ENCODE results near the gene RAB6B. TPM values are rescaled to one million over a fixed set of nuclear protein-coding genes. Genes with fewer than 3 reads are reported as not detected.

The RAB6B gene
- polyA plus RNA-seq, 2 of the 4 experiments (the other 2 are of a cell fraction): 2.4 to 2.5 TPM

DNA sequence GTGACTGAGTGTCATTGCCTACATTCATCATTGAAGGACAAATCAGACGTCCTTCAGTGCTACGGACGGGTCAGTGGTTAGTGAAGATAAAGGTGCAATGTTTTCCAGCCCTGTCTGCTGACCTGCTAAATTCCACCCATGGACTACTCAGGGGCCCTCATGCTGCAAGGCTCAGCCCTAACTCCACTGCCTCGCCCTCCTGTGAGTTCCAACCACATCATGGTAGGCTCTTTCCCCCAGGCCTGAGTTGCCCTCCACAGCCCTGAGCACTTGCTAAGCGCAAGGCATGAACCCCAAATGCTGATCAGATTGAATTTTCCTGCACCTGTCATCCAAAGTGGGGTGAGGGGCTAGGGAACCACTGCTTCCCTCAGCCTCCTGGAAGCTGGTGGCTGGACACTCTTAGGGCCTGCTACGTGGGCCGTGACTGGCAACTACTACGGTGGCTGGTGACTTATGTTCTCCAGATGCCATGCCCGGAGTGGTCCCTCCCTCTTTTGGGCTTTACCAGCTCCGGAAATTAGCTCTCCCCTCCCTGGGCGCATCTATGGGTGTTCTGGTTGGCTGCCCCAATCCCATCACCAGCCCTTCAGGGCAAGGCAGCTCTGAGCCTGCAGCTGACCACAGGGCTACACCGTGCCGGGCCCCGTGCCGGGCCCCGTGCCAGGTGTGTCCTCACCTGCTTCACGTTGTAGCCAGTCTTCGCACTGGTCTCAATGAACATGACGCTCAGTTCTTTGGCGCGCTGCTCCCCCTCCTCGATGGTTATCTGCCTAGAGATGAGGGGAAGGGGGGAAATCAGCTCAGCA, 58.0 kb downstream of the RAB6B start (continued):
- TF ChIP-seq HOXA7 (CRISPR knock-in tag; IDR thresholded peaks at IDR 0.05) (no peak), JUN (IDR thresholded peaks at IDR 0.05) (no peak), RARB (CRISPR knock-in tag; IDR thresholded peaks at IDR 0.05) (no peak)
- TF ChIP-seq, protein P1, sequence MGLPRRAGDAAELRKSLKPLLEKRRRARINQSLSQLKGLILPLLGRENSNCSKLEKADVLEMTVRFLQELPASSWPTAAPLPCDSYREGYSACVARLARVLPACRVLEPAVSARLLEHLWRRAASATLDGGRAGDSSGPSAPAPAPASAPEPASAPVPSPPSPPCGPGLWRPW (IDR thresholded peaks at IDR 0.05): no peak

DNA sequence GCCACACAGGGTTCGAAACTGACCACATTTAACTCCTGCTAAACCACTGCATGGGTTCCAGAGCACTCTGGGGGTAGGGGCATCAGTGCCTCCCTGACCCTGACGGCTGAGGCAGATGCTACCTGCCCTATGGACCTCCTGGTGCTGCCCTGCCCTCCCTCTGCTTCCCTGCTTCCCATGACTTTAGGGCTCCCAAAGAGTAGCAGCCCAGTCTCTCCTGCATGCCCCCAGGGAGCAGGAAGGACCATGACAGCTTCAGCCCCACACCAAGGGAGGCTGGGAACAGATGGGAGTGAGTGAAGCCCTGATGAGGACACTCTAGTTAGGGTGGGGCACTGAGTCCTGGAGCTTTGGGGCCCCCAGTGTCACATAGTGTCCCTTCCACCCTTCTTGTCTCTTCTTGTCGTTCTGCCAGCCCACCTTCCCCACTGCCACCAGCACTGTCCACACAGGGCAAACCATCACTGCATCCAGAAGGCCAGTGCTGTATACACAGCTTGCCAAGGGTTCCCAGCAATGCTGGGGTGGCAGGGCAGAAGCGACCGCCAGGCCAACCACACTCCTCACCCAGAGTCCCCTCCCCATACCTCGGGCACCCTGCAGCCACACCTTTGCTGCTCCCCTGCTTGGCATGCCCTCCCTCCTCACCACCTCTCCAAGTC, 59.1 kb downstream of the RAB6B start:
- no peak overlapping the region for H3K27ac ChIP-seq
- H3K9me3 ChIP-seq: no peaks in the 10 kb centered on the region
- 32% methylated on average over 5 of the region's 6 CpGs for WGBS (ENCODE audit: missing lambda C conversion rate)
- ChIA-PET CTCF (no interaction called here), POLR2A (no interaction called here)
- ATAC-seq: no peak
- TF ChIP-seq CHD4 (IDR thresholded peaks at IDR 0.05; ENCODE audit: borderline replicate concordance) (no peak), EHMT2 (IDR thresholded peaks at IDR 0.05; ENCODE audit: low read depth) (no peak), RCOR1 (IDR thresholded peaks at IDR 0.05; ENCODE audit: low read depth, low read length) (no peak), POLR2A (IDR thresholded peaks at IDR 0.05; ENCODE audit: low read length) (no peak), SMC3 (IDR thresholded peaks at IDR 0.05) (no peak)
- TF ChIP-seq, protein P2, sequence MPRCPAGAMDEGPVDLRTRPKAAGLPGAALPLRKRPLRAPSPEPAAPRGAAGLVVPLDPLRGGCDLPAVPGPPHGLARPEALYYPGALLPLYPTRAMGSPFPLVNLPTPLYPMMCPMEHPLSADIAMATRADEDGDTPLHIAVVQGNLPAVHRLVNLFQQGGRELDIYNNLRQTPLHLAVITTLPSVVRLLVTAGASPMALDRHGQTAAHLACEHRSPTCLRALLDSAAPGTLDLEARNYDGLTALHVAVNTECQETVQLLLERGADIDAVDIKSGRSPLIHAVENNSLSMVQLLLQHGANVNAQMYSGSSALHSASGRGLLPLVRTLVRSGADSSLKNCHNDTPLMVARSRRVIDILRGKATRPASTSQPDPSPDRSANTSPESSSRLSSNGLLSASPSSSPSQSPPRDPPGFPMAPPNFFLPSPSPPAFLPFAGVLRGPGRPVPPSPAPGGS (IDR thresholded peaks at IDR 0.05): no peak
- TF ChIP-seq, protein P3, sequence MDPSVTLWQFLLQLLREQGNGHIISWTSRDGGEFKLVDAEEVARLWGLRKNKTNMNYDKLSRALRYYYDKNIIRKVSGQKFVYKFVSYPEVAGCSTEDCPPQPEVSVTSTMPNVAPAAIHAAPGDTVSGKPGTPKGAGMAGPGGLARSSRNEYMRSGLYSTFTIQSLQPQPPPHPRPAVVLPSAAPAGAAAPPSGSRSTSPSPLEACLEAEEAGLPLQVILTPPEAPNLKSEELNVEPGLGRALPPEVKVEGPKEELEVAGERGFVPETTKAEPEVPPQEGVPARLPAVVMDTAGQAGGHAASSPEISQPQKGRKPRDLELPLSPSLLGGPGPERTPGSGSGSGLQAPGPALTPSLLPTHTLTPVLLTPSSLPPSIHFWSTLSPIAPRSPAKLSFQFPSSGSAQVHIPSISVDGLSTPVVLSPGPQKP (IDR thresholded peaks at IDR 0.05; ENCODE audit: low read depth, low read length): no peak
- TF ChIP-seq, protein P1 (IDR thresholded peaks at IDR 0.05): no peak
- TF ChIP-seq, protein P4, sequence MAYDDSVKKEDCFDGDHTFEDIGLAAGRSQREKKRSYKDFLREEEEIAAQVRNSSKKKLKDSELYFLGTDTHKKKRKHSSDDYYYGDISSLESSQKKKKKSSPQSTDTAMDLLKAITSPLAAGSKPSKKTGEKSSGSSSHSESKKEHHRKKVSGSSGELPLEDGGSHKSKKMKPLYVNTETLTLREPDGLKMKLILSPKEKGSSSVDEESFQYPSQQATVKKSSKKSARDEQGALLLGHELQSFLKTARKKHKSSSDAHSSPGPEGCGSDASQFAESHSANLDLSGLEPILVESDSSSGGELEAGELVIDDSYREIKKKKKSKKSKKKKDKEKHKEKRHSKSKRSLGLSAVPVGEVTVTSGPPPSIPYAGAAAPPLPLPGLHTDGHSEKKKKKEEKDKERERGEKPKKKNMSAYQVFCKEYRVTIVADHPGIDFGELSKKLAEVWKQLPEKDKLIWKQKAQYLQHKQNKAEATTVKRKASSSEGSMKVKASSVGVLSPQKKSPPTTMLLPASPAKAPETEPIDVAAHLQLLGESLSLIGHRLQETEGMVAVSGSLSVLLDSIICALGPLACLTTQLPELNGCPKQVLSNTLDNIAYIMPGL (CRISPR knock-in tag; IDR thresholded peaks at IDR 0.05; ENCODE audit: borderline replicate concordance): no peak
- TF ChIP-seq, protein P5, sequence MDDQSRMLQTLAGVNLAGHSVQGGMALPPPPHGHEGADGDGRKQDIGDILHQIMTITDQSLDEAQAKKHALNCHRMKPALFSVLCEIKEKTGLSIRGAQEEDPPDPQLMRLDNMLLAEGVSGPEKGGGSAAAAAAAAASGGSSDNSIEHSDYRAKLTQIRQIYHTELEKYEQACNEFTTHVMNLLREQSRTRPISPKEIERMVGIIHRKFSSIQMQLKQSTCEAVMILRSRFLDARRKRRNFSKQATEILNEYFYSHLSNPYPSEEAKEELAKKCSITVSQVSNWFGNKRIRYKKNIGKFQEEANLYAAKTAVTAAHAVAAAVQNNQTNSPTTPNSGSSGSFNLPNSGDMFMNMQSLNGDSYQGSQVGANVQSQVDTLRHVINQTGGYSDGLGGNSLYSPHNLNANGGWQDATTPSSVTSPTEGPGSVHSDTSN (IDR thresholded peaks at IDR 0.05): no peak
- DNase-seq (ENCODE audit: low read depth in 1 of 2, low spot score in 1 of 2): no peak
- H3K4me3 ChIP-seq: no peak overlapping the region
- H3K4me2 ChIP-seq: no peak overlapping the region
- no peak for FAIRE-seq
- H3K4me1 ChIP-seq: no peaks in the 10 kb centered on the region

DNA sequence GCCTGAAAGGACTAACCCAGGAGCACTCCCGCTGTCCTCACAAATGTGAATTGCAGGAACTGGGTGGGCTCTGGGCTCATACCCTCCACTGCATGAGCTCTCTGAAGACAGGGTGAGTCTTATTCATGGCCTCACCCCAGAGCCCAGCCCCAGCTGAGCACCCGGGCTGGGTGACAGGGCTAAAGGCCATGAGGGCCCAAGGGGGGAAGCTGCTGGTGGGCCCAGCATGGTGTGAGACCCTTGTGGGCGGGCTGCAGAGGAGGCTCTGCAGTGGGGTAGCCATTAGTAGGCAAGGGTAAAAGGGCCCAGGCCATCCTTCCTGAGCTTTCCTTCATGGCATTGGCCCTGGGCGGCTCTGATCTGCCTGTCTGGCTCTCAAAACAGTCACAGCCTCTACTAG, 59.7 kb downstream of the RAB6B start:
- ChIA-PET POLR2A (no interaction called here), CTCF (no interaction called here)
- 60% methylated on average over 3 of the region's 4 CpGs for WGBS (ENCODE audit: missing lambda C conversion rate)

More for the DNA sequence above, 59.7 kb downstream of the RAB6B start:
- Histone ChIP-seq H3K9me3 (no peaks in the 10 kb centered on the region), H3K27ac (no peak overlapping the region), H3K4me3 (no peak overlapping the region), H3K4me1 (no peaks in the 10 kb centered on the region), H3K4me2 (no peak overlapping the region)
- ATAC-seq (no peak), FAIRE-seq (no peak), DNase-seq (ENCODE audit: low read depth in 1 of 2, low spot score in 1 of 2) (no peak)
- TF ChIP-seq PHF8 (IDR thresholded peaks at IDR 0.05; ENCODE audit: borderline replicate concordance, low read depth): no peak
- TF ChIP-seq, protein P6, sequence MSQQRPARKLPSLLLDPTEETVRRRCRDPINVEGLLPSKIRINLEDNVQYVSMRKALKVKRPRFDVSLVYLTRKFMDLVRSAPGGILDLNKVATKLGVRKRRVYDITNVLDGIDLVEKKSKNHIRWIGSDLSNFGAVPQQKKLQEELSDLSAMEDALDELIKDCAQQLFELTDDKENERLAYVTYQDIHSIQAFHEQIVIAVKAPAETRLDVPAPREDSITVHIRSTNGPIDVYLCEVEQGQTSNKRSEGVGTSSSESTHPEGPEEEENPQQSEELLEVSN (IDR thresholded peaks at IDR 0.05; ENCODE audit: borderline replicate concordance, low read depth): no peak
- no peak for TF ChIP-seq NR3C1 (IDR thresholded peaks at IDR 0.05)
- TF ChIP-seq SREBF2 (IDR thresholded peaks at IDR 0.05): no peak
- no peak for TF ChIP-seq GATA3 (IDR thresholded peaks at IDR 0.05; ENCODE audit: borderline replicate concordance)
